GM12865 (cell line): ENCODE data around the gene MITF.
"Not testable (repeated sequence)": the region's sequence is repeated elsewhere in the genome, so short reads cannot be mapped to it uniquely, and the experiment has no call there.

Experiments
- DNase-seq: peaks from one replicate; pipeline ENCODE4 v3.0.0; 2010; ENCODE audit warnings: low read depth
- H3K4me3 ChIP-seq: 2 replicates; pipeline ENCODE4 v1.5.1; 2011; ENCODE audit warnings: mild to moderate bottlenecking, low read depth, low read length, control low read depth
- CTCF ChIP-seq: IDR thresholded peaks from 2 replicates; pipeline ENCODE4 v1.5.1; 2011; ENCODE audit warnings: low read length, control low read depth, low read depth, inconsistent platforms; ENCODE audit not compliant: insufficient read depth; ENCODE audit errors: missing control alignments

The MITF gene

GRCh38 chr3:69915726-69916125 is 176.5 kb downstream of the MITF start:
- H3K4me3 ChIP-seq: no peak overlapping the region
- no peak for DNase-seq
- TF ChIP-seq CTCF: no peak

GRCh38 chr3:69920009-69920408 is 180.7 kb downstream of the MITF start:
- DNase-seq, H3K4me3 ChIP-seq: not testable (repeated sequence)
- peak; percentile 37 for TF ChIP-seq CTCF

- no peak for DNase-seq
- no peak overlapping the region for H3K4me3 ChIP-seq
- no peak for TF ChIP-seq CTCF
Observed at GRCh38 chr3:69921651-69922050, 182.4 kb downstream of the MITF start.

GRCh38 chr3:69922521-69923000 is 183.3 kb downstream of the MITF start:
- TF ChIP-seq CTCF: no peak
- no peak for DNase-seq
- H3K4me3 ChIP-seq: no peak overlapping the region

- no peak for TF ChIP-seq CTCF
- no peak overlapping the region for H3K4me3 ChIP-seq
- DNase-seq: no peak
Observed at GRCh38 chr3:69925506-69925905, 186.2 kb downstream of the MITF start.

GRCh38 chr3:69926385-69926784 is 187.1 kb downstream of the MITF start:
- DNase-seq: no peak
- H3K4me3 ChIP-seq: no peak overlapping the region
- TF ChIP-seq CTCF: no peak

GRCh38 chr3:69927571-69927970 is 188.3 kb downstream of the MITF start:
- TF ChIP-seq CTCF: no peak

More at GRCh38 chr3:69927571-69927970, 188.3 kb downstream of the MITF start:
- no peak for DNase-seq
- no peak overlapping the region for H3K4me3 ChIP-seq
